KMS-11 (cell line): ENCODE results near the gene ZFAND2B.

ENCODE experiments used
- H2AFZ ChIP-seq: fragments of 200-600 bp; sonication (generic); 2 replicates; pipeline ENCODE4 v1.6.1; 2016; ENCODE audit warnings: antibody characterized with exemption, mixed run types, low read depth
- H3K27ac ChIP-seq: fragments of 200-600 bp; sonication (generic); 2 replicates; pipeline ENCODE4 v1.6.1; 2016; ENCODE audit warnings: mild to moderate bottlenecking, mixed run types
- H3K27me3 ChIP-seq: fragments of 200-600 bp; sonication (generic); 2 replicates; pipeline ENCODE4 v1.6.1; 2017; ENCODE audit warnings: mild to moderate bottlenecking, low read depth, mixed run types, moderate library complexity; ENCODE audit not compliant: insufficient read depth
- H3K36me3 ChIP-seq: fragments of 200-600 bp; sonication (generic); 2 replicates; pipeline ENCODE4 v1.6.1; 2017; ENCODE audit warnings: mild to moderate bottlenecking, mixed run types; ENCODE audit not compliant: insufficient read depth
- H3K4me1 ChIP-seq: fragments of 200-600 bp; sonication (generic); 2 replicates; pipeline ENCODE4 v1.6.1; 2016; ENCODE audit warnings: mild to moderate bottlenecking, low read depth, mixed run types; ENCODE audit not compliant: poor library complexity, severe bottlenecking
- H3K4me2 ChIP-seq: fragments of 200-600 bp; sonication (generic); 2 replicates; pipeline ENCODE4 v1.7.0; 2016; ENCODE audit warnings: mild to moderate bottlenecking, mixed run types
- H3K4me3 ChIP-seq: fragments of 200-600 bp; sonication (generic); IDR thresholded peaks from 2 replicates; pipeline ENCODE4 v1.6.1; 2017; ENCODE audit warnings: low read depth, low read length, mixed read lengths; ENCODE audit not compliant: insufficient read depth
- H3K79me2 ChIP-seq: fragments of 200-600 bp; sonication (generic); 2 replicates; pipeline ENCODE4 v1.6.1; 2016; ENCODE audit warnings: low read depth, mixed run types; ENCODE audit not compliant: insufficient read depth
- H3K9ac ChIP-seq: fragments of 200-600 bp; sonication (generic); 2 replicates; pipeline ENCODE4 v1.6.1; 2016; ENCODE audit warnings: mild to moderate bottlenecking, mixed run types
- H4K20me1 ChIP-seq: fragments of 200-600 bp; sonication (generic); 2 replicates; pipeline ENCODE4 v1.6.1; 2016; ENCODE audit warnings: mild to moderate bottlenecking, mixed run types; ENCODE audit not compliant: insufficient read depth
- CTCF ChIP-seq: fragments of 200-600 bp; sonication (generic); conservative IDR thresholded peaks from 2 replicates; pipeline ENCODE4 v1.6.1; 2017; ENCODE audit warnings: low read depth, mild to moderate bottlenecking, antibody characterized with exemption, low read length, moderate library complexity, mixed read lengths

The ZFAND2B gene

DNA sequence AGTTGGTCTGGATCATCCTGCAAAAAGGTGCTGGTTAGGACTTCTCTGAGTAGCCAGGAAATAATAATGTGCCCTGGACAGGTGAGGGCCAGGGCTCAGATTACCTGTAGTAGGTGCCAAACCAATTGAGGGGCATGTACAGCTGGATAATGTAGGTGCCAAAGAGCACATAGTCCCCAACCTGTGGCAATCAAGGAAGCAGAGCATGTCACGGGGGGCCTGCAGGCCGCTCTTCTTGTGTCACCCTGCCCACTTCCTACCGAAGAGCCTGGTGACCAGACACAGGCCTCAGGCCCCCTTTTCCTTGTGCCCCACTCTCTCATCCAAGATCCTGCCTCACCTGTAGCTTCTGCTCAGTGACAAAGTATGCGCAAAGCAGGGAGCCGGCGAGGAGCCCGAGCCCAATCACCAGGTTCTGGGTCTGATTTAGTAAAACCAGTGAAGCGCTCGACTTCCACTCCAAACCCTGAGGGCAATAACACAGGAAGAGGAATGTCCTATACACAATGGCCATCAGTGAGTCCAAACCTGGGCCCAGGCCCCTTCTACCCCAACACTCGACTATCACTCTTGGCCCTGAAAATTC lies 7.0 kb downstream of the ZFAND2B start:
- Histone ChIP-seq H3K27me3 (no peaks in the 10 kb centered on the region), H3K4me2 (no peak overlapping the region), H3K4me1 (peaks cover 14% of the 10 kb centered on the region), H2AFZ (no peak overlapping the region), H4K20me1 (no peaks in the 10 kb centered on the region), H3K4me3 (no peak overlapping the region), H3K79me2 (no peaks in the 10 kb centered on the region), H3K27ac (no peak overlapping the region), H3K36me3 (no peaks in the 10 kb centered on the region), H3K9ac (no peak overlapping the region)
- TF ChIP-seq CTCF, result no peak

DNA sequence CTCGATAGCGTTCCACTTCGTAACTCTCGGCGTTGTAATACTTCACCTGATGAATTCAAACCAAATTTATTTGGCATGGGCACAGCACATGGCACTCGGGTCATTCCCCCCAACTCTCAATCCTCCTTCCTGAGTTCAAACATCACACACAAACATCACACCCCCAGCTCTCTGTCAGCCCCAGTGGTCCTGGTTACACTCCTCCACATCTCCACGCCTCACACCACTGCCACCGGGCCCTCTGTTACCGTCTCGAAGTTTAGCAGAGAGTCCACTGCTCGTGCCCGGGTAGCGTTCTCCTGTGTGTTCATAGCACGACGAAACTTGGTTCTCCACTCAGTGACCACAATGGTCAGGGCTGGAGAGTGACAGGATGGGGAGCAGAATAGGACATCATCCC lies 7.6 kb downstream of the ZFAND2B start:
- no peak overlapping the region for H3K27ac ChIP-seq
- TF ChIP-seq CTCF, result no peak
- H2AFZ ChIP-seq, result no peak overlapping the region
- H4K20me1 ChIP-seq, result no peaks in the 10 kb centered on the region
- no peak overlapping the region for H3K4me3 ChIP-seq
- H3K9ac ChIP-seq, result no peak overlapping the region
- H3K27me3 ChIP-seq, result no peaks in the 10 kb centered on the region
- H3K36me3 ChIP-seq, result no peaks in the 10 kb centered on the region
- no peak overlapping the region for H3K4me2 ChIP-seq
- H3K4me1 ChIP-seq, result peaks cover 14% of the 10 kb centered on the region
- no peaks in the 10 kb centered on the region for H3K79me2 ChIP-seq

DNA sequence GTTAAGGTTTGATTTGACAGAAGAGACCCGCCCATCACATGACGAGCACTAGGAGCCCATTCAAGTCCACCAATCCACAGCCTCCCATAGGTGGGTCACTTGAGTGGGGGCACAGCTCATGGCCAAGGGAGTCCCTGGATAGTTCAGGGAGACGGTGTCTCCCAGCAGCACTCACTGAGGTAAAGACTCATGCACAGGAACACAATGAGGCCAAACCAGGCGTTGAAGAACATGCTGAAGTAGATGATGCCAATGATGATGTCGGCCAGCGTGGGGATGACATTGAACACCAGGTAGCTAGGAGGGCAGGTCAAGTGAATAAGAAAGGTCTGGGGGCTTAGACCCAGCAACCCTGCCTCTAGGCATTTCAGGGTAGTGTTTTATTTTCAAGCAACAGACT lies 8.2 kb downstream of the ZFAND2B start:
- no peaks in the 10 kb centered on the region for H4K20me1 ChIP-seq
- no peak overlapping the region for H3K4me2 ChIP-seq
- no peaks in the 10 kb centered on the region for H3K27me3 ChIP-seq
- TF ChIP-seq CTCF, result no peak
- H2AFZ ChIP-seq, result no peak overlapping the region
- H3K4me1 ChIP-seq, result peaks cover 14% of the 10 kb centered on the region
- no peak overlapping the region for H3K4me3 ChIP-seq
- no peak overlapping the region for H3K27ac ChIP-seq
- no peaks in the 10 kb centered on the region for H3K36me3 ChIP-seq
- no peak overlapping the region for H3K9ac ChIP-seq
- no peaks in the 10 kb centered on the region for H3K79me2 ChIP-seq

GRCh38 chr2:219215871-219216534 lies 9.4 kb downstream of the ZFAND2B start:
- H3K79me2 ChIP-seq, result no peaks in the 10 kb centered on the region
- no peaks in the 10 kb centered on the region for H3K36me3 ChIP-seq
- H3K4me3 ChIP-seq, result no peak overlapping the region
- no peak overlapping the region for H3K4me2 ChIP-seq
- H2AFZ ChIP-seq, result no peak overlapping the region
- no peak overlapping the region for H3K9ac ChIP-seq
- H4K20me1 ChIP-seq, result no peaks in the 10 kb centered on the region
- TF ChIP-seq CTCF, result no peak
- no peak overlapping the region for H3K27ac ChIP-seq
- H3K4me1 ChIP-seq, result peaks cover 14% of the 10 kb centered on the region
- H3K27me3 ChIP-seq, result no peaks in the 10 kb centered on the region
